Thyroid gland (tissue), 4 donors: ENCODE results near the gene ADAM12. TPM values are rescaled to one million over a fixed set of nuclear protein-coding genes. Genes with fewer than 3 reads are reported as not detected.
"Not testable (repeated sequence)": the region's sequence is repeated elsewhere in the genome, so short reads cannot be mapped to it uniquely, and the experiment has no call there.

Source experiments
- DNase-seq, 2 donors: peaks; one replicate each; pipeline ENCODE4 v3.0.0-alpha.2; 2019
- H3K27ac ChIP-seq, 3 donors: fragments of 200-600 bp; sonication (generic); 1 replicate in 2 of 3; 2 replicates in 1 of 3; pipeline ENCODE4 v1.5.1; 2016 to 2019; ENCODE audit warnings: mild to moderate bottlenecking in 1 of 3, moderate library complexity in 1 of 3
- H3K27me3 ChIP-seq: fragments of 200-600 bp; sonication (generic); one replicate; pipeline ENCODE4 v1.5.1; 2019
- H3K36me3 ChIP-seq, 2 donors: fragments of 200-600 bp; sonication (generic); one replicate each; pipeline ENCODE4 v1.5.1; 2016 to 2019
- H3K4me1 ChIP-seq, 2 donors: fragments of 200-600 bp; sonication (generic); one replicate each; pipeline ENCODE4 v1.5.1; 2017 to 2019
- H3K4me3 ChIP-seq, 3 donors: fragments of 200-600 bp; sonication (generic); replicated peaks in 1 of 3; 1 replicate in 2 of 3; 2 replicates in 1 of 3; pipeline ENCODE4 v1.5.1; 2016; ENCODE audit warnings: mild to moderate bottlenecking in 1 of 3
- H3K9me3 ChIP-seq: fragments of 200-600 bp; sonication (generic); one replicate; pipeline ENCODE4 v1.5.1; 2017
- POLR2A ChIP-seq, 2 donors: fragments of 450-650 bp; IDR thresholded peaks; one replicate each; pipeline ENCODE4 v1.6.1; 2017; ENCODE audit warnings: antibody characterized with exemption in 2 of 2, mild to moderate bottlenecking in 2 of 2, moderate library complexity in 1 of 2
- WGBS, 2 donors: methylation state at CpG; one replicate each; pipeline ENCODE4 v1.1.5; 2017; 5-methylcytosine and 5-hydroxymethylcytosine counted together
- intact Hi-C: fragments of 100-400 bp; cut with DNase I; formaldehyde crosslinking; loops from one replicate; pipeline ENCODE4 v1.15.1; 2023
- total RNA-seq, 4 donors: library from RNA; depleted of rRNA; stranded (reverse); fragments of >200 nt; gene quantifications; one replicate each; pipeline ENCODE4 v1.2.3, GENCODE V29; 2016
- TF ChIP-seq, protein P1 (sequence below), 6 experiments: fragments of 200-600 bp in 3 of 6; fragments of 450-650 bp in 3 of 6; sonication (generic) in 3 of 6; IDR thresholded peaks; one replicate each; pipeline ENCODE4 v1.5.1; 2016 to 2019; ENCODE audit warnings: antibody characterized with exemption in 6 of 6, mild to moderate bottlenecking in 2 of 6, inconsistent platforms in 1 of 6, moderate library complexity in 1 of 6

Gene ADAM12
- total RNA-seq, 4 donors from 2014 or later = 0.20 to 0.94 (median 0.63) TPM

DNA sequence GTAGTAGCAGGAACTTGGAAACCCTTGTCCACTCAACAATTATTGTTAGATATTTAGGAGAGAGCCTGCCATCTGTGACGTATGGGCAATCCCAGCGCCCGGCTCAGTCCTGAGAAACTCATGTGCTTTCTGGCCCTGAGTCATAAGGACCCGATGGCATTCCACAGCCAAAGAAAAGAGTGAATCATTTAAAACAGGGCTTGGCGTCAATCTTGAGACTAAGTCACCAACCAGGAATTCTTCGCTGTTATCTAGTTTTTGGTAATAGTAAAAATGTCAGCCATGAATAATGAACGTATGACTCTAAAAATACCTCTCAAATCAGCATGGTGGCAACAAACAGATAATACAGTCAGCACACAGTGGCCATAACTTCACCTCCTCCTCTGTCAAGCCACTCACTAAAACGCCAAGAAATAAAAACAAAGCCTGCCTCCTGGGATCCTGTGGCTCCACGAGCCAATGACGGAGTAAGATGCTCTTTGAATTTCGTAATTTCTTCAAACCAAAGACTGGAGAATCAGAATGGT is 140.8 kb downstream of the ADAM12 start:
- no peak for TF ChIP-seq POLR2A (IDR thresholded peaks at IDR 0.05)
- TF ChIP-seq, protein P1, sequence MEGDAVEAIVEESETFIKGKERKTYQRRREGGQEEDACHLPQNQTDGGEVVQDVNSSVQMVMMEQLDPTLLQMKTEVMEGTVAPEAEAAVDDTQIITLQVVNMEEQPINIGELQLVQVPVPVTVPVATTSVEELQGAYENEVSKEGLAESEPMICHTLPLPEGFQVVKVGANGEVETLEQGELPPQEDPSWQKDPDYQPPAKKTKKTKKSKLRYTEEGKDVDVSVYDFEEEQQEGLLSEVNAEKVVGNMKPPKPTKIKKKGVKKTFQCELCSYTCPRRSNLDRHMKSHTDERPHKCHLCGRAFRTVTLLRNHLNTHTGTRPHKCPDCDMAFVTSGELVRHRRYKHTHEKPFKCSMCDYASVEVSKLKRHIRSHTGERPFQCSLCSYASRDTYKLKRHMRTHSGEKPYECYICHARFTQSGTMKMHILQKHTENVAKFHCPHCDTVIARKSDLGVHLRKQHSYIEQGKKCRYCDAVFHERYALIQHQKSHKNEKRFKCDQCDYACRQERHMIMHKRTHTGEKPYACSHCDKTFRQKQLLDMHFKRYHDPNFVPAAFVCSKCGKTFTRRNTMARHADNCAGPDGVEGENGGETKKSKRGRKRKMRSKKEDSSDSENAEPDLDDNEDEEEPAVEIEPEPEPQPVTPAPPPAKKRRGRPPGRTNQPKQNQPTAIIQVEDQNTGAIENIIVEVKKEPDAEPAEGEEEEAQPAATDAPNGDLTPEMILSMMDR (IDR thresholded peaks at IDR 0.05) = no peak
- intact Hi-C loops = no loop called here
- H3K27ac ChIP-seq = no peak overlapping the region
- no peaks in the 10 kb centered on the region for H3K27me3 ChIP-seq
- DNase-seq = peak; percentile 69 to 71
- no peaks in the 10 kb centered on the region for H3K36me3 ChIP-seq
- H3K4me1 ChIP-seq = peaks cover 0 to 6% of the 10 kb centered on the region in 2 donors
- H3K4me3 ChIP-seq = no peak overlapping the region
- 59% methylated on average over 11 of the region's 11 CpGs for WGBS, 2 donors
- H3K9me3 ChIP-seq = no peaks in the 10 kb centered on the region

DNA sequence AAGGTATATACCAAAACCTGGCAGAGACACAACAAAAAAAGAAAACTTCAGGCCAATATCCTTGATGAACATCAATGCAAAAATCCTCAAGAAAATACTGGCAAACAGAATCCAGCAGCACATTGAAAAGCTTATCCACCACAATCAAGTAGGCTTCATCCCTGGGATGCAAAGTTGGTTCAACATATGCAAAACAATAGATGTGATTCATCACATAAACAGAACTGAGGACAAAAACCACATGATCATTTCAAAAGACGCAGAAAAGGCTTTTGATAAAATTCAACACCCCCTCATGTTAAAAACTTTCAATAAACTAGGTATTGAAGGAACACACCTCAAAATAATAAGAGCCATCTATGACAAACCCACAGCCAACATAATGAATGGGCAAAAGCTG is 141.9 kb downstream of the ADAM12 start:
- H3K4me1 ChIP-seq, H3K27me3 ChIP-seq, H3K27ac ChIP-seq, DNase-seq, H3K9me3 ChIP-seq, H3K36me3 ChIP-seq, intact Hi-C loops, H3K4me3 ChIP-seq: not testable (repeated sequence)
- WGBS, 2 donors = 97 to 98% methylated on average over 1 of the region's 1 CpG

DNA sequence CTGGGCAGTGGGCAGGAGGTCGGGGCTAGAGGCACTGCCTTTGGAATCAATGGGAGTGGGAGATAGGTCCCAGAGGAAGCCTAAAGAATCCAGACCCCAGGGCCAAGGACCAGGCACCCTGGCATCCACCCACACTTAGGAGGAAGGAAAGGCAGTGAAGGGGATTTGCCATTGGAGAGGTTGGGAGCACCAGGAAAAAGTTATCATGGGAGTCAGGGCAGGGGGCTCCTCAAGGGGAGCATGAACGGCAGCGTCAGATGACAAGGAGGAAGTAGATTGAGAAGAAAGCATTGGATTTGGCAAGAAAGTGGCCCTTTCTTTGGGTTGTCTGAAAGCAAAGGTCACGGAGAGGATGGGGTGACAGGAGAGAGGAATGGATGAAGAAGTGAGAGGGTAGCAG is 142.8 kb downstream of the ADAM12 start:
- Histone ChIP-seq H3K4me1 (peaks cover 0 to 6% of the 10 kb centered on the region in 2 donors), H3K4me3 (no peak overlapping the region), H3K9me3 (no peaks in the 10 kb centered on the region), H3K36me3 (no peaks in the 10 kb centered on the region), H3K27me3 (no peaks in the 10 kb centered on the region), H3K27ac (no peak overlapping the region)
- no peak for DNase-seq
- TF ChIP-seq, protein P1 (IDR thresholded peaks at IDR 0.05) = no peak
- 91 to 94% methylated on average over 4 of the region's 4 CpGs for WGBS, 2 donors
- intact Hi-C loops = no loop called here

DNA sequence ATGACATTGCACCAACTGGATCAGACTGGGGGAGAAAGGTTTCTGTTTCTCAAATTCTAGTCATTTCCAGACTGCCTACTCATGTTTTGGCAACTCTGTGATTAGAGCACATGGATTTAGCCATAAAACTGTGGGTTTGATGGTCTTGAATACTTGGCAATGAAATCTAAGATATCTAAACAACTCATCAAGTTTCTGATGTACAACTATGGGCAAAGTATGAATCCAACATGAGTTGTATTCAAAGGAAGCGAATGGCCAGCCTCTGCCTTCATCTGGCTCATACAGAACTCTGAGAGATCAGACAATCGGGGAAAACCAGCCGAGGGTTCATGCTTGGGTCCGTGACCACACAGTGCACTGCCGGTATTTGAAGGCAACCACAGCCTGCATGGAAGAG is 144.3 kb downstream of the ADAM12 start:
- DNase-seq = no peak
- no peak for TF ChIP-seq POLR2A (IDR thresholded peaks at IDR 0.05)
- TF ChIP-seq, protein P1 (IDR thresholded peaks at IDR 0.05) = no peak
- intact Hi-C loops = no loop called here
- H3K4me1 ChIP-seq = peaks cover 0 to 6% of the 10 kb centered on the region in 2 donors
- H3K27me3 ChIP-seq = no peaks in the 10 kb centered on the region
- no peak overlapping the region for H3K27ac ChIP-seq
- H3K36me3 ChIP-seq = no peaks in the 10 kb centered on the region
- no peaks in the 10 kb centered on the region for H3K9me3 ChIP-seq
- no peak overlapping the region for H3K4me3 ChIP-seq
- WGBS, 2 donors = 95 to 98% methylated on average over 5 of the region's 5 CpGs

DNA sequence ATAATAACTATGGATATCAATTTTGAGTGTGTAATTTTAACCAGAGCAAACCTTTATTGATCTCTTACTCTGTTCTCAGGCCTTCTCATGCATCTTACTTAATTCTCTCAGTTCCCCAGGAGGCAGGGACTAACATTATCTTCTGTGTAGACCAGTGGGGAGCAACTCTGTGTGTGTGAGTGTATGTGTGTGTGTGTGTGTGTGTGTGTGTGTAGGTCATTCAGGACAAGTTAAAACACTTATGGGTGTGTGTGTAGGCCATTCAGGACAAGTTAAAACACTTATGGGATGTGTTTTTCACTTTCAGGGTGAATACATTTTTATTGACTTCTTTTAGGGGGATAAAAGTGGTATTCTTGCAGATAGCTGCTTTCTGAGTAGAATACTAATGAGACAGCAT is 145.0 kb downstream of the ADAM12 start:
- no peaks in the 10 kb centered on the region for H3K27me3 ChIP-seq
- no peak for DNase-seq
- intact Hi-C loops = no loop called here
- peaks cover 0 to 6% of the 10 kb centered on the region in 2 donors for H3K4me1 ChIP-seq
- H3K9me3 ChIP-seq = no peaks in the 10 kb centered on the region
- no peak for TF ChIP-seq POLR2A (IDR thresholded peaks at IDR 0.05)
- TF ChIP-seq, protein P1 (IDR thresholded peaks at IDR 0.05) = no peak
- no peaks in the 10 kb centered on the region for H3K36me3 ChIP-seq
- no peak overlapping the region for H3K4me3 ChIP-seq
- H3K27ac ChIP-seq = no peak overlapping the region
